ENCODE data around the gene HSD17B13. TPM values are rescaled to one million over a fixed set of nuclear protein-coding genes. Genes with fewer than 3 reads are reported as not detected.
"Not testable (repeated sequence)": the region's sequence is repeated elsewhere in the genome, so short reads cannot be mapped to it uniquely, and the experiment has no call there.

The HSD17B13 gene
- total RNA-seq, 1 experiment from 2014 or later, result not detected

- Histone ChIP-seq H3K36me3 (no peaks in the 10 kb centered on the region), H3K9me3 (no peaks in the 10 kb centered on the region), H3K27me3 (no peaks in the 10 kb centered on the region), H3K4me3 (no peak overlapping the region)
- no peak for DNase-seq
Measured at GRCh38 chr4:87286970-87287369, 35.7 kb downstream of the HSD17B13 start.

GRCh38 chr4:87284268-87284667 lies 38.4 kb downstream of the HSD17B13 start:
- not testable (repeated sequence) for H3K9me3 ChIP-seq, H3K4me3 ChIP-seq, H3K36me3 ChIP-seq, H3K27me3 ChIP-seq, DNase-seq

DNA sequence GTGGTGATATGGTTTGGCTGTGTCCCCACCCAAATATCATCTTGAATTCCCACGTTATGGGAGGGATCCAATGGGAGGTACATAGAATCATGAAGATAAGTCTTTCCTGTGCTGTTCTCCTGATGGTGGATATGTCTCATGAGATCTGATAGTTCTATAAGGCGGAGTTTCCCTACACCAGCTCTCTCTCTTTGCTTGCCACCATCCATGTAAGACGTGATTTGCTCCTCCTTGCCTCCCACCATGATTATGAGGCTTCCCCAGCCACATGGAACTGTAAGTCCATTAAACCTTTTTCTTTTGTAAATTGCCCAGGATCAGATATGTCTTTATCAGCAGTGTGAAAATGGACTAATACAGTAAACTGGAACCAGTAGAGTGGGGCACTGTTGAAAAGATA lies 39.5 kb downstream of the HSD17B13 start:
- no peak overlapping the region for H3K4me3 ChIP-seq

DNA sequence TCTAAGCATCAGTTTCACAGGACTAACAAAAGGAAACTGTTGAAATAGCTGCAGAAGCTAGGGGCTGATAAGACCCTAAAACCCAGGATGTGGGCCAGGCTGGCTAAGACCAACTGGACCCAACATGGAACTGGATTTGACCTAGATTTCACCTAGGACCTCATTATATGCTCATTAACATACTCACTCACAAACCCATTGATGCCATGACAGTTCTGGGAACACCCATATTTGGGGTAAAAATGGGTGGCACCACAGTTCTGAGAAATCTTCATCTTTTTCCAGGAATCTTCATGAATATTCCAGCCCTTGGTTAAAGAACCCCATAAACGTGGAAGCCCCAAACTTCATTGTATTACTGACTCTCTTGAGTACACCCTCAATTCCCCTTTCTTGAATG lies 41.1 kb downstream of the HSD17B13 start:
- Histone ChIP-seq H3K36me3 (no peaks in the 10 kb centered on the region), H3K27me3 (no peaks in the 10 kb centered on the region), H3K9me3 (no peaks in the 10 kb centered on the region), H3K4me3 (no peak overlapping the region)
- DNase-seq, result no peak

More for the DNA sequence above, 39.5 kb downstream of the HSD17B13 start:
- no peaks in the 10 kb centered on the region for H3K27me3 ChIP-seq
- DNase-seq, result no peak
- H3K9me3 ChIP-seq, result no peaks in the 10 kb centered on the region
- H3K36me3 ChIP-seq, result no peaks in the 10 kb centered on the region

DNA sequence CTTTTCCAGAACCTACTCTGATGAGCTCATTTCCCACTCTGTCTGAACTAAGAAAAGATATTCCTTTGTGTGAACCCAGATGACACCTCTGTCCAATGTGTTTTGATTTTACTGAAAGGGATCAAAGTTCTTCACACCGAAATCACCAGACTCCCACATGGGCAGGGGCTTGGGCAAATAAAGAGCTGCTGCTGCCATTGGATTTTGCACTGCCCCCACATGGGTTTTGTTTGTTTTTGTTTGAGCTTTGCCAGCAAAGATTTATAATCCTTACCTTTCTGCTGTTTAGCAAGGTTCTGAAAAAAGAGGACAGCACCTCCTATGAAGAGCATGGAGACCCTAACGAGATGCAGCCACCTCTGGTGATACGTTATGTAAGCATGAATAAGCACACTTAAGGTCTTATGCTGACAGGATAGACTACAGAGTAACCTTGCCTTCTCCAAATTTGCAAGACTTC lies 44.3 kb downstream of the HSD17B13 start:
- Histone ChIP-seq H3K27me3 (no peaks in the 10 kb centered on the region), H3K4me3 (no peak overlapping the region), H3K36me3 (no peaks in the 10 kb centered on the region), H3K9me3 (no peaks in the 10 kb centered on the region)
- no peak for DNase-seq

GRCh38 chr4:87275311-87275710 lies 47.4 kb downstream of the HSD17B13 start:
- Histone ChIP-seq H3K27me3 (no peaks in the 10 kb centered on the region), H3K9me3 (no peaks in the 10 kb centered on the region), H3K36me3 (no peaks in the 10 kb centered on the region), H3K4me3 (no peak overlapping the region)
- no peak for DNase-seq

DNA sequence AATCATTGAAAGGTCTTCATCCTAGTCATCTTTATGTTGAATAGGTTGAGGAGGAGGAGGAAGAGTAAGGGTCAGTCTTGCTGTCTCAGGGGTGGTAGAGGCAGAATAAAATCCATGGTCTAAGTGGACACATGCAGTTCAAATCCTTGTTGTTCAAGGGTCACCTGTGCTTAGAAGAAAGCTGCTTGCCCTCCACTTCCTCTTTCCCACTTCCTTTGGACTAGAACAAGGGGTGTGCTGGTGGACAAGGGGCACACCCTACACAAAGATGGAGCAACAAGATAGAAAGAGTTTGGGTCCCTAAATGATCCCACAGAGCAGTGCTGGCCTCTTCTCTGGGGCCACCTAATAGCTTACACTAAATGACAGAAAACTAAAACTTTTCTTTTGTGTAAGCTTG lies 47.9 kb downstream of the HSD17B13 start:
- no peaks in the 10 kb centered on the region for H3K27me3 ChIP-seq
- H3K9me3 ChIP-seq, result no peaks in the 10 kb centered on the region
- no peaks in the 10 kb centered on the region for H3K36me3 ChIP-seq
- no peak overlapping the region for H3K4me3 ChIP-seq
- DNase-seq, result no peak

DNA sequence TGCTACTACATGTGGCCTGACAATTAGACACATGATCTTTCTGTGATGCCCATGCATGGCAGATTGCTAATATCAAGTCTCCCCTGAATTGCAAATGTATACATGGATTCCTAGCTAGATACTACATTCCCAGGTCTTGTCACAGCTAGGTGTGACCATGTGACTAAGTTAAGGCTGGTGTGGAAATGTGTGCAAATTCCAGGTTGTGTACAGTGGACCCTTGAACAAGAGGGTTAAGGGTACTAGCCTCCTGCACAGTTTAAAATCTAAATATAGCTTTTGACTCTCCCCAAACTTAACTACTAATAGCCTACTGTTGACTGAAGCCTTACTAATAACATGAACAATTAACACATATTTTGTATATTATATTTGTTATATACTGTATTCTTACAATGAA lies 48.4 kb downstream of the HSD17B13 start:
- DNase-seq, result no peak
- H3K36me3 ChIP-seq, result no peaks in the 10 kb centered on the region
- H3K4me3 ChIP-seq, result no peak overlapping the region
- H3K27me3 ChIP-seq, result no peaks in the 10 kb centered on the region
- H3K9me3 ChIP-seq, result no peaks in the 10 kb centered on the region

- Histone ChIP-seq H3K4me3 (no peak overlapping the region), H3K27me3 (no peaks in the 10 kb centered on the region), H3K36me3 (no peaks in the 10 kb centered on the region), H3K9me3 (no peaks in the 10 kb centered on the region)
- DNase-seq, result no peak
Measured at GRCh38 chr4:87270825-87271224, 51.9 kb downstream of the HSD17B13 start.

- no peaks in the 10 kb centered on the region for H3K27me3 ChIP-seq
- DNase-seq, result peak; percentile 1
- H3K4me3 ChIP-seq, result no peak overlapping the region
- no peaks in the 10 kb centered on the region for H3K36me3 ChIP-seq
- H3K9me3 ChIP-seq, result no peaks in the 10 kb centered on the region
Measured at GRCh38 chr4:87270144-87270543, 52.5 kb downstream of the HSD17B13 start.

DNA sequence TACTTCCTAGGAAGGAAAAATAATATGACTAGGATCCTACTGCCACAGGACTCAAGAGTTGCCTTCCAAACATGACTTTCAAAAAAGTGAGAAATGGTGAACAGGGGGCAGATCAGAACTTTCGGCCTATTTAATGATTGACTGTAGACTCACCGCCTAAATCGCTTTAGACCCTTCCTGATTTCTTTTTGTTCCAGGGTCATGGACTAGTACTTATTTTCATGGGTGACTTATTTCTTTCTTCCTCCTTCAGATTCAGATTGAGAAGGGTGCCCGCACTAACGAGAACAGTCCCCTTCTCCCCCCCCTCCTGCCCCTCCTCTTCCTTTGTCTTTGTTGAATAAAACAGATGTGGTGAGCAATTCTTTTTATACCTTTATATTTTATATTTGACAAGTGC lies 54.3 kb downstream of the HSD17B13 start:
- Histone ChIP-seq H3K36me3 (no peaks in the 10 kb centered on the region), H3K27me3 (no peaks in the 10 kb centered on the region), H3K4me3 (no peak overlapping the region), H3K9me3 (no peaks in the 10 kb centered on the region)
- no peak for DNase-seq

- Histone ChIP-seq H3K4me3 (no peak overlapping the region), H3K36me3 (no peaks in the 10 kb centered on the region), H3K9me3 (no peaks in the 10 kb centered on the region), H3K27me3 (no peaks in the 10 kb centered on the region)
- DNase-seq, result no peak
Measured at GRCh38 chr4:87266986-87267385, 55.7 kb downstream of the HSD17B13 start.

- DNase-seq, result no peak
Measured at GRCh38 chr4:87262886-87263285, 59.8 kb downstream of the HSD17B13 start.

GRCh38 chr4:87260477-87260876 lies 62.2 kb downstream of the HSD17B13 start:
- DNase-seq, result no peak
- no peaks in the 10 kb centered on the region for H3K36me3 ChIP-seq
- H3K9me3 ChIP-seq, result no peaks in the 10 kb centered on the region
- no peak overlapping the region for H3K4me3 ChIP-seq
- H3K27me3 ChIP-seq, result no peaks in the 10 kb centered on the region

More at GRCh38 chr4:87262886-87263285, 59.8 kb downstream of the HSD17B13 start:
- H3K36me3 ChIP-seq, result no peaks in the 10 kb centered on the region
- H3K9me3 ChIP-seq, result no peaks in the 10 kb centered on the region
- H3K27me3 ChIP-seq, result no peaks in the 10 kb centered on the region
- no peak overlapping the region for H3K4me3 ChIP-seq

GRCh38 chr4:87258677-87259076 lies 64.0 kb downstream of the HSD17B13 start:
- Histone ChIP-seq H3K27me3 (no peaks in the 10 kb centered on the region), H3K4me3 (no peak overlapping the region), H3K36me3 (no peaks in the 10 kb centered on the region), H3K9me3 (no peaks in the 10 kb centered on the region)
- DNase-seq, result no peak

GRCh38 chr4:87257523-87257922 lies 65.2 kb downstream of the HSD17B13 start:
- H3K36me3 ChIP-seq, result no peaks in the 10 kb centered on the region
- DNase-seq, result no peak
- no peaks in the 10 kb centered on the region for H3K9me3 ChIP-seq
- no peaks in the 10 kb centered on the region for H3K27me3 ChIP-seq
- no peak overlapping the region for H3K4me3 ChIP-seq

- DNase-seq, result no peak
- no peaks in the 10 kb centered on the region for H3K27me3 ChIP-seq
- H3K36me3 ChIP-seq, result no peaks in the 10 kb centered on the region
- H3K9me3 ChIP-seq, result no peaks in the 10 kb centered on the region
- no peak overlapping the region for H3K4me3 ChIP-seq
Measured at GRCh38 chr4:87255755-87256154, 66.9 kb downstream of the HSD17B13 start.

All from MG63 (cell line).